K562 (cell line): ENCODE data around the gene BCAS3. TPM values are rescaled to one million over a fixed set of nuclear protein-coding genes. Genes with fewer than 3 reads are reported as not detected.

ENCODE experiments used
- ATAC-seq: fragments of 200-7000 bp; cut with Tn5 transposase; 3 replicates; pipeline ENCODE4 v1.9.1; 2020; ENCODE audit warnings: moderate library complexity
- BruUV-seq: library from RNA; stranded (reverse); fragments of 400-500 nt; replicated peaks from 2 replicates; lab custom pipeline; 2021; lab: Mats Ljungman, UMichigan
- CTCF ChIA-PET: fragments of 300-600 bp; formaldehyde crosslinking; extraction: SDS; loops from one replicate; lab custom pipeline; 2021; ENCODE audit warnings: low intra/inter-chr PET ratio; lab: Yijun Ruan, JAX
- POLR2A ChIA-PET: fragments of 300-600, 350-650 bp; sonication (Branson Sonifier 250); formaldehyde crosslinking; extraction: SDS; loops from one replicate; lab custom pipeline; 2021; ENCODE audit warnings: antibody characterized with exemption, inconsistent platforms; lab: Yijun Ruan, JAX
- DNase-seq, 4 experiments: peaks; one replicate each; pipeline versions ENCODE4 v3.0.0 to v3.0.0-alpha.2; 2011 to 2018; ENCODE audit warnings: low spot score in 3 of 4, mixed read lengths in 3 of 4; ENCODE audit errors: extremely low read depth in 1 of 4
- FAIRE-seq: peaks from 2 replicates; lab custom pipeline; 2011; peaks lifted over from hg19 to GRCh38; lab: Jason Lieb, UNC
- H2AFZ ChIP-seq: 2 replicates; pipeline ENCODE4 v1.6.0; 2011; ENCODE audit warnings: low read depth, low read length, control low read depth, inconsistent platforms
- H3K27ac ChIP-seq: fragments of 200-600 bp; 3 replicates; pipeline ENCODE4 v1.8.0; 2011; ENCODE audit warnings: low read depth, mild to moderate bottlenecking, control low read depth, inconsistent platforms, low read length, moderate library complexity, mixed read lengths; ENCODE audit errors: extremely low read depth
- H3K27me3 ChIP-seq, 2 experiments: fragments of 300-600 bp in 1 of 2; 2 replicates in 1 of 2; 3 replicates in 1 of 2; pipeline versions ENCODE4 v1.6.0 to v1.8.0; 2011; ENCODE audit warnings: inconsistent platforms in 2 of 2, low read length in 2 of 2, mild to moderate bottlenecking in 1 of 2, mixed read lengths in 1 of 2, moderate library complexity in 1 of 2; ENCODE audit not compliant: control insufficient read depth in 2 of 2, insufficient read depth in 2 of 2
- H3K36me3 ChIP-seq: fragments of 300-600 bp; 3 replicates; pipeline ENCODE4 v1.8.0; 2011; ENCODE audit warnings: mild to moderate bottlenecking, low read length, inconsistent platforms; ENCODE audit not compliant: control insufficient read depth, insufficient read depth
- H3K4me1 ChIP-seq, 2 experiments: fragments of 200-600 bp in 1 of 2; replicated peaks in 1 of 2; 2 replicates in 1 of 2; 3 replicates in 1 of 2; pipeline versions ENCODE4 v1.5.1 to v1.8.0; 2011; ENCODE audit warnings: inconsistent platforms in 2 of 2, low read length in 2 of 2, mild to moderate bottlenecking in 1 of 2, mixed read lengths in 1 of 2, moderate library complexity in 1 of 2; ENCODE audit not compliant: control insufficient read depth in 2 of 2, insufficient read depth in 2 of 2
- H3K4me2 ChIP-seq: 2 replicates; pipeline ENCODE4 v1.6.1; 2011; ENCODE audit warnings: low read length, control low read depth, inconsistent platforms, mixed read lengths; ENCODE audit not compliant: insufficient read depth
- H3K4me3 ChIP-seq: fragments of 200-600 bp; sonication (generic), shearing (Covaris generic); 2 replicates; pipeline ENCODE4 v1.5.1; 2016; ENCODE audit warnings: control low read depth, inconsistent platforms
- H3K79me2 ChIP-seq: fragments of 200-600 bp; 3 replicates; pipeline ENCODE4 v1.8.0; 2011; ENCODE audit warnings: low read length, inconsistent platforms; ENCODE audit not compliant: control insufficient read depth, insufficient read depth
- H3K9ac ChIP-seq, 2 experiments: 2 replicates each; pipeline versions ENCODE4 v1.6.0 to v1.6.1; 2011; ENCODE audit warnings: low read depth in 2 of 2, low read length in 2 of 2, control low read depth in 1 of 2, inconsistent platforms in 1 of 2, mild to moderate bottlenecking in 1 of 2, mixed read lengths in 1 of 2; ENCODE audit not compliant: insufficient read depth in 1 of 2
- H3K9me1 ChIP-seq: one replicate; pipeline ENCODE4 v1.6.0; 2011; ENCODE audit warnings: inconsistent platforms, mild to moderate bottlenecking, low read length, moderate library complexity; ENCODE audit not compliant: control insufficient read depth, insufficient read depth
- H3K9me3 ChIP-seq: replicated peaks from 2 replicates; pipeline ENCODE4 v1.5.1; 2011; ENCODE audit warnings: low read depth, low read length, inconsistent platforms; ENCODE audit not compliant: control insufficient read depth, insufficient read depth
- H4K20me1 ChIP-seq: replicated peaks from 2 replicates; pipeline ENCODE4 v1.6.1; 2011; ENCODE audit warnings: low read length, inconsistent platforms, mixed read lengths; ENCODE audit not compliant: control insufficient read depth, insufficient read depth
- MCM7 ChIP-seq, 2 experiments: fragments of 450-650 bp; IDR thresholded peaks; 2 replicates each; pipeline ENCODE4 v1.6.1; 2016 to 2018
- ZBTB11 ChIP-seq, 3 experiments: fragments of 200-800 bp in 1 of 3; fragments of 250-450 bp in 1 of 3; fragments of 450-650 bp in 1 of 3; sonication (Bioruptor Pico) in 1 of 3; sonication (Bioruptor generic) in 1 of 3; formaldehyde crosslinking in 1 of 3; IDR thresholded peaks; 2 replicates each; pipeline versions ENCODE4 v1.6.1 to v1.8.0; 2016 to 2022; ENCODE audit warnings: mild to moderate bottlenecking in 2 of 3, missing genetic modification characterization in 2 of 3, missing compliant biosample characterization in 1 of 3, moderate library complexity in 1 of 3
- WGBS: fragments of 100-300 bp; shearing (Covaris generic); methylation state at CpG from one replicate; pipeline ENCODE4 v1.1.6; 2016; ENCODE audit warnings: low coverage, mixed read lengths; ENCODE audit not compliant: insufficient coverage; ENCODE audit errors: missing lambda C conversion rate; 5-methylcytosine and 5-hydroxymethylcytosine counted together
- in situ Hi-C: fragments of 300-500 bp; cut with MboI; formaldehyde crosslinking; loops from 4 replicates; pipeline ENCODE4 v1.15.0; 2018; ENCODE audit warnings: inconsistent platforms, mixed read lengths
- intact Hi-C: fragments of 100-400 bp; cut with micrococcal nuclease; formaldehyde crosslinking; loops from 2 replicates; pipeline ENCODE4 v1.14.2; 2022
- polyA plus RNA-seq, 8 experiments: library from polyadenylated mRNA; depleted of rRNA in 4 of 8; stranded (reverse) in 5 of 8; unstranded in 3 of 8; fragments of >200 nt; fragmentation: Nextera tagmentation in 2 of 8; fragmentation: Illumina TruSeq in 1 of 8; extraction: Ambion mirVana in 2 of 8; extraction: Trizol in 1 of 8; gene quantifications; 2 replicates each; pipeline versions ENCODE4 v1.2.1 to v1.2.3, GENCODE V29; 2011 to 2014; ENCODE audit warnings: inconsistent platforms in 1 of 8, missing spikeins in 1 of 8
- total RNA-seq, 7 experiments: library from RNA; depleted of rRNA in 6 of 7; stranded (reverse); fragments of >200 nt in 6 of 7; fragmentation: Illumina TruSeq in 2 of 7; extraction: Trizol in 2 of 7; gene quantifications; 2 replicates each; pipeline versions ENCODE4 v1.2.1 to v1.2.3, GENCODE V29; 2011 to 2021; ENCODE audit warnings: low replicate concordance in 1 of 7

The BCAS3 gene
- total and polyA plus RNA-seq, 9 of the 15 experiments (the other 6 are each of a cell fraction or from before 2014, with no cell fraction given): 1.9 to 5.5 (median 3.5) TPM

- H3K79me2 ChIP-seq: no peaks in the 10 kb centered on the region
- no peaks in the 10 kb centered on the region for H3K9me1 ChIP-seq
- CTCF ChIA-PET: no interaction called here
- no peaks in the 10 kb centered on the region for H3K4me1 ChIP-seq
- FAIRE-seq (no peak), DNase-seq (no peak), ATAC-seq (no peak)
- POLR2A ChIA-PET: no interaction called here
- peaks cover 5% of the 10 kb centered on the region; the same call in 1 of the 2 replicates for H4K20me1 ChIP-seq
- no peaks in the 10 kb centered on the region for H3K9me3 ChIP-seq
- no peaks in the 10 kb centered on the region for H3K36me3 ChIP-seq
- H3K27me3 ChIP-seq: peaks cover 14 to 27% of the 10 kb centered on the region in 2 experiments
- intact Hi-C loops: no loop called here
- no peak overlapping the region for H2AFZ ChIP-seq
- no peak overlapping the region for H3K4me2 ChIP-seq
- no TSS peak for BruUV-seq
- WGBS: 0% methylated on average over 1 of the region's 1 CpG
- in situ Hi-C loops: no loop called here
- no peak overlapping the region for H3K9ac ChIP-seq
- no peak overlapping the region for H3K4me3 ChIP-seq
- TF ChIP-seq ZBTB11 (CRISPR knock-in tag; IDR thresholded peaks at IDR 0.05): peak in 1 of 3 experiments; percentile 13; a peak in 1 of 6 replicates
- TF ChIP-seq MCM7 (IDR thresholded peaks at IDR 0.05): no peak
- no peak overlapping the region for H3K27ac ChIP-seq
These were observed 627.4 kb downstream of the BCAS3 start for GRCh38 chr17:61305024-61305423.
